HepG2 (cell line): Measurements from ENCODE around the gene ACP2. TPM values are rescaled to one million over a fixed set of nuclear protein-coding genes. Genes with fewer than 3 reads are reported as not detected.

Experiments
- ATAC-seq: fragments of 200-7000 bp; cut with Tn5 transposase; 3 replicates; pipeline ENCODE4 v1.9.1; 2020; ENCODE audit warnings: mild to moderate bottlenecking, moderate library complexity
- BruUV-seq: library from RNA; stranded (reverse); fragments of 400-500 nt; replicated peaks from 2 replicates; lab custom pipeline; 2021; lab: Mats Ljungman, UMichigan
- CTCF ChIA-PET: fragments of 300-600 bp; formaldehyde crosslinking; extraction: SDS; loops from one replicate; lab custom pipeline; 2021; ENCODE audit warnings: low total read pairs, inconsistent platforms, low intra/inter-chr PET ratio; lab: Yijun Ruan, JAX
- POLR2A ChIA-PET: fragments of 350-600 bp; sonication (Branson Sonifier 250); formaldehyde crosslinking; loops from one replicate; lab custom pipeline; 2020; ENCODE audit warnings: antibody characterized with exemption, inconsistent platforms; lab: Yijun Ruan, JAX
- DNase-seq: peaks from one replicate; pipeline ENCODE4 v3.0.0-alpha.2; 2015; ENCODE audit warnings: low spot score
- FAIRE-seq: peaks from 3 replicates; lab custom pipeline; 2011; peaks lifted over from hg19 to GRCh38; lab: Jason Lieb, UNC
- H2AFZ ChIP-seq: one replicate; pipeline ENCODE4 v1.6.1; 2011; ENCODE audit warnings: low read length, inconsistent platforms
- H3K27ac ChIP-seq: fragments of 300-600 bp; 3 replicates; pipeline ENCODE4 v1.8.0; 2011; ENCODE audit warnings: mixed run types, mild to moderate bottlenecking, mixed read lengths, low read length, inconsistent platforms; ENCODE audit not compliant: insufficient read depth; ENCODE audit errors: extremely low read length
- H3K27me3 ChIP-seq, 2 experiments: fragments of 200-600 bp in 1 of 2; 2 replicates in 1 of 2; 3 replicates in 1 of 2; pipeline versions ENCODE4 v1.6.0 to v1.8.0; 2011; ENCODE audit warnings: low read length in 2 of 2, mild to moderate bottlenecking in 2 of 2, moderate library complexity in 2 of 2, inconsistent platforms in 1 of 2; ENCODE audit not compliant: insufficient read depth in 2 of 2, control insufficient read depth in 1 of 2
- H3K36me3 ChIP-seq, 2 experiments: fragments of 200-600 bp in 1 of 2; replicated peaks in 1 of 2; 2 replicates in 1 of 2; 3 replicates in 1 of 2; pipeline versions ENCODE4 v1.5.1 to v1.8.0; 2011; ENCODE audit warnings: low read length in 2 of 2, inconsistent platforms in 1 of 2; ENCODE audit not compliant: insufficient read depth in 2 of 2, control insufficient read depth in 1 of 2
- H3K4me1 ChIP-seq: 2 replicates; pipeline ENCODE4 v1.5.1; 2012; ENCODE audit warnings: low read length, inconsistent platforms; ENCODE audit not compliant: insufficient read depth
- H3K4me2 ChIP-seq: 2 replicates; pipeline ENCODE4 v1.6.0; 2011; ENCODE audit warnings: low read depth, low read length, inconsistent platforms
- H3K4me3 ChIP-seq, 3 experiments: fragments of 200-600 bp in 1 of 3; sonication (generic), shearing (Covaris generic) in 1 of 3; replicated peaks in 1 of 3; 2 replicates each; pipeline ENCODE4 v1.5.1; 2011 to 2016; ENCODE audit warnings: low read length in 3 of 3, inconsistent platforms in 2 of 3, low read depth in 2 of 3, mild to moderate bottlenecking in 2 of 3, control low read depth in 1 of 3, mixed read lengths in 1 of 3; ENCODE audit not compliant: insufficient read depth in 1 of 3
- H3K79me2 ChIP-seq: one replicate; pipeline ENCODE4 v1.6.1; 2011; ENCODE audit warnings: low read length, inconsistent platforms; ENCODE audit not compliant: insufficient read depth
- H3K9ac ChIP-seq: 2 replicates; pipeline ENCODE4 v1.6.0; 2011; ENCODE audit warnings: mild to moderate bottlenecking, low read depth, low read length, inconsistent platforms; ENCODE audit not compliant: insufficient read depth
- H3K9me3 ChIP-seq: 2 replicates; pipeline ENCODE4 v1.5.1; 2012; ENCODE audit warnings: mild to moderate bottlenecking, low read length
- H4K20me1 ChIP-seq: 2 replicates; pipeline ENCODE4 v1.6.0; 2011; ENCODE audit warnings: inconsistent platforms, mild to moderate bottlenecking, low read length, moderate library complexity; ENCODE audit not compliant: insufficient read depth
- FOXJ3 ChIP-seq: sonication (generic); formaldehyde crosslinking; IDR thresholded peaks from 2 replicates; pipeline ENCODE4 v1.4.0; 2020; ENCODE audit warnings: missing genetic modification reagents, mild to moderate bottlenecking, borderline replicate concordance
- KAT8 ChIP-seq: IDR thresholded peaks from 2 replicates; pipeline ENCODE4 v1.6.1; 2016; ENCODE audit warnings: missing genetic modification reagents, missing compliant biosample characterization
- POLR2G ChIP-seq: fragments of 200-400 bp; formaldehyde crosslinking; IDR thresholded peaks from 2 replicates; pipeline ENCODE4 v1.6.1; 2018; ENCODE audit warnings: mild to moderate bottlenecking, low read depth, low read length, moderate library complexity
- RAD21 ChIP-seq: fragments of 450-650 bp; formaldehyde crosslinking; IDR thresholded peaks from 2 replicates; pipeline ENCODE4 v1.5.0; 2020; ENCODE audit warnings: mild to moderate bottlenecking
- SMC3 ChIP-seq: IDR thresholded peaks from 2 replicates; pipeline ENCODE4 v1.6.1; 2011; ENCODE audit warnings: low read length, improper control_type of control experiment
- STAG1 ChIP-seq: sonication (generic); formaldehyde crosslinking; IDR thresholded peaks from 2 replicates; pipeline ENCODE4 v1.4.0; 2020; ENCODE audit warnings: missing genetic modification reagents
- ZNF782 ChIP-seq: sonication (generic); formaldehyde crosslinking; IDR thresholded peaks from 2 replicates; pipeline ENCODE4 v1.4.0; 2020; ENCODE audit warnings: missing genetic modification reagents, mild to moderate bottlenecking, borderline replicate concordance
- WGBS: methylation state at CpG from one replicate; pipeline ENCODE4 v1.1.6; 2017; ENCODE audit warnings: low lambda C conversion rate; 5-methylcytosine and 5-hydroxymethylcytosine counted together
- in situ Hi-C: cut with HindIII; loops from 2 replicates; pipeline ENCODE4 v1.10.0; 2017; ENCODE audit warnings: low pct_unique_long_range_greater_than_20kb; ENCODE audit not compliant: extremely low pct_ligation_motif_present
- intact Hi-C: fragments of 100-400 bp; cut with micrococcal nuclease; formaldehyde crosslinking; loops from one replicate; pipeline ENCODE4 v1.10.0; 2022; ENCODE audit not compliant: unreplicated experiment
- polyA plus RNA-seq, 8 experiments: library from polyadenylated mRNA; depleted of rRNA in 3 of 8; stranded (reverse) in 7 of 8; unstranded in 1 of 8; fragments of >200 nt; fragmentation: Illumina TruSeq in 4 of 8; extraction: Trizol in 4 of 8; gene quantifications; 2 replicates each; pipeline versions ENCODE4 v1.2.1 to v1.2.3, GENCODE V29; 2011 to 2016; ENCODE audit warnings: low read depth in 4 of 8, missing spikeins in 1 of 8, mixed read lengths in 1 of 8; ENCODE audit not compliant: insufficient read depth in 1 of 8
- total RNA-seq, 5 experiments: library from RNA; depleted of rRNA; stranded (reverse); fragments of >200 nt; fragmentation: Illumina TruSeq; extraction: Trizol; gene quantifications; 2 replicates each; pipeline ENCODE4 v1.2.3, GENCODE V29; 2016; ENCODE audit warnings: low read depth in 1 of 5
- TF ChIP-seq, protein P1 (sequence below): sonication (generic); formaldehyde crosslinking; IDR thresholded peaks from 2 replicates; pipeline ENCODE4 v1.5.0; 2020; ENCODE audit warnings: mild to moderate bottlenecking, missing genetic modification reagents, moderate library complexity

The ACP2 gene
- total and polyA plus RNA-seq, 2 of the 13 experiments (the other 11 are each of a cell fraction or from before 2014, with no cell fraction given) = 17.7 to 20.2 TPM

DNA sequence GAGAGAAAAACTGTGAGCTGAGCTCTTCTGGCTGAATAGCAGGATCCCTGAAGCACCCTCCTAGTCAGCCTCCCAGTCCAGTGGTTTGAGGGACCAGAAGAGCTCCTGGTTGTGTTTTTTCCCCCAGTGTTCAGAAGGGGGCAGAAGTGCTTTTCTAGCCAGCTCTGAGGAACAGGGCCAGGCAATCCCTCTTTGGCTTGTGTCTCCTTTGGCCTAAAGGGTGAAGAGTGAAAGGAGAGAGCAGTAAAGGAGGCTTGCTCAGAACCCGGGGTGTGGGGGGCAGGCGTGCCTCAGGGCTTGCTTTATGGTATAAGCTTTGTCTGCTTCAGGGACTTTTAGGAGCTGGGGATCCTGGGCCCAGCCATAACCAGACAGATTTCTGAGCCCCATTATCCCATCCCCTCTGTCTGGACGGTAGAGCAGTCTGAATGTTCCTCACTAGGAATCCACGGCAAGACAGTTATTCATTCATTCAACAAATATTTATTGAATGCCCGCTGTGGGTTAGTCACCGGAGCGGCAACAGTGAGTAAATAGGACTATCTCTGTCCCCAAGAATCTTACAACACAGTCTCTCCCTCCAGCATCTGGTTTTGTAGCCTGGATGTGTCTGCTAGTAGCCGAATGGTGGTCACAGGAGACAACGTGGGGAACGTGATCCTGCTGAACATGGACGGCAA, 14.5 kb downstream of the ACP2 start:
- ChIA-PET POLR2A (interaction anchor here (1.2 to 3.2 kb wide), 9 partner anchors 14 to 56 kb away, joined by 3 to 25 read pairs (median 5); partner anchors contain the start of genes ACP2, DDB2 and PACSIN3), CTCF (interaction anchor here (1.3 to 2.3 kb wide), 2 partner anchors 26 to 121 kb away, joined by 7 to 9 read pairs; no protein-coding TSS in a partner anchor)
- peaks cover 16% of the 10 kb centered on the region for H3K4me1 ChIP-seq
- H3K4me3 ChIP-seq = no peak overlapping the region
- no peak overlapping the region for H3K9ac ChIP-seq
- no peak for FAIRE-seq
- no peaks in the 10 kb centered on the region for H3K27me3 ChIP-seq
- peak; percentile 41 for DNase-seq
- H3K79me2 ChIP-seq = no peaks in the 10 kb centered on the region
- no TSS peak for BruUV-seq
- no peak overlapping the region for H2AFZ ChIP-seq
- intact Hi-C loops = no loop called here
- H3K36me3 ChIP-seq = peaks cover 14 to 31% of the 10 kb centered on the region in 2 experiments
- WGBS = 90% methylated on average over 11 of the region's 11 CpGs
- no peak overlapping the region for H3K27ac ChIP-seq
- no peak overlapping the region for H3K4me2 ChIP-seq
- no peaks in the 10 kb centered on the region; the same call in 1 of the 2 replicates for H4K20me1 ChIP-seq
- ATAC-seq = peak; percentile 69
- in situ Hi-C loops = no loop called here
- TF ChIP-seq SMC3 = peak; percentile 54; the same call in 1 of the 2 replicates
- TF ChIP-seq, protein P1, sequence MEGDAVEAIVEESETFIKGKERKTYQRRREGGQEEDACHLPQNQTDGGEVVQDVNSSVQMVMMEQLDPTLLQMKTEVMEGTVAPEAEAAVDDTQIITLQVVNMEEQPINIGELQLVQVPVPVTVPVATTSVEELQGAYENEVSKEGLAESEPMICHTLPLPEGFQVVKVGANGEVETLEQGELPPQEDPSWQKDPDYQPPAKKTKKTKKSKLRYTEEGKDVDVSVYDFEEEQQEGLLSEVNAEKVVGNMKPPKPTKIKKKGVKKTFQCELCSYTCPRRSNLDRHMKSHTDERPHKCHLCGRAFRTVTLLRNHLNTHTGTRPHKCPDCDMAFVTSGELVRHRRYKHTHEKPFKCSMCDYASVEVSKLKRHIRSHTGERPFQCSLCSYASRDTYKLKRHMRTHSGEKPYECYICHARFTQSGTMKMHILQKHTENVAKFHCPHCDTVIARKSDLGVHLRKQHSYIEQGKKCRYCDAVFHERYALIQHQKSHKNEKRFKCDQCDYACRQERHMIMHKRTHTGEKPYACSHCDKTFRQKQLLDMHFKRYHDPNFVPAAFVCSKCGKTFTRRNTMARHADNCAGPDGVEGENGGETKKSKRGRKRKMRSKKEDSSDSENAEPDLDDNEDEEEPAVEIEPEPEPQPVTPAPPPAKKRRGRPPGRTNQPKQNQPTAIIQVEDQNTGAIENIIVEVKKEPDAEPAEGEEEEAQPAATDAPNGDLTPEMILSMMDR (CRISPR knock-in tag) = peak; percentile 59
- TF ChIP-seq ZNF782 (CRISPR knock-in tag) = no peak
- peak; percentile 64 for TF ChIP-seq STAG1 (CRISPR knock-in tag)
- peak; percentile 40; the same call in 1 of the 2 replicates for TF ChIP-seq RAD21
- TF ChIP-seq KAT8 (CRISPR knock-in tag) = no peak
- TF ChIP-seq POLR2G = peak; percentile 52; the same call in 1 of the 2 replicates
- no peak for TF ChIP-seq FOXJ3
- H3K9me3 ChIP-seq = no peaks in the 10 kb centered on the region
